ENCODE data around the gene IRAK2.

Gene IRAK2

DNA sequence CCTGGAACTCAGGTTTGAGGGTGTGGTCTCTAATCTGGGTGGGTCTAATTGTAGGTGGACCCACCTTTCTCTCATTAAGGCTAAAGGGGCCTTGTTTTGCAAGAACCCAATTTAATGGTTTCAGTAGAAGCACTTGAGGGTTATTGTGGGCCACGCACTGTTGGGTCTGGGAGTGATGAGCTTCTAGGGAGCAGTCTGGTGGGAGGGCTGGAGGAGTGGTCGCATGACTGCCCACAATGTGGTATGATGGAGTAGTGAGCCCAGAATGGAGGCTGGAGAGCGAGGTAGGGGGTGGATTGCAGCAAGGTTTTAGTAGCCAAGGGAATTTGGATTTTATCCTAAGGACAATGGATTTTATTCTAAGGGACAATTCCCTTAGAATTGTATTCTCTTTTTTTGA is 86.3 kb downstream of the IRAK2 start:
- no peak for ATAC-seq
- TF ChIP-seq ARNTL (CRISPR knock-in tag; IDR thresholded peaks at IDR 0.05; ENCODE audit: borderline replicate concordance, low read depth) (no peak), ISL1 (CRISPR knock-in tag; IDR thresholded peaks at IDR 0.05) (no peak), GLIS3 (CRISPR knock-in tag; IDR thresholded peaks at IDR 0.05) (no peak), SNAI2 (CRISPR knock-in tag; IDR thresholded peaks at IDR 0.05) (no peak), ZFP30 (CRISPR knock-in tag; IDR thresholded peaks at IDR 0.05) (no peak), CSDC2 (CRISPR knock-in tag; IDR thresholded peaks at IDR 0.05) (no peak), ZFP3 (CRISPR knock-in tag; IDR thresholded peaks at IDR 0.05) (no peak), TCF4 (CRISPR knock-in tag; IDR thresholded peaks at IDR 0.05; ENCODE audit: borderline replicate concordance) (no peak), ZNF8 (CRISPR knock-in tag; IDR thresholded peaks at IDR 0.05) (no peak), ESRRG (CRISPR knock-in tag; IDR thresholded peaks at IDR 0.05) (no peak), OSR1 (CRISPR knock-in tag; IDR thresholded peaks at IDR 0.05) (no peak), ZC3H10 (CRISPR knock-in tag; IDR thresholded peaks at IDR 0.05) (no peak), ZNF70 (CRISPR knock-in tag; IDR thresholded peaks at IDR 0.05) (no peak), ZNF565 (CRISPR knock-in tag; conservative IDR thresholded peaks at IDR 0.05; ENCODE audit: low read depth) (no peak), TOX (CRISPR knock-in tag; IDR thresholded peaks at IDR 0.05; ENCODE audit: borderline replicate concordance) (no peak), RARB (CRISPR knock-in tag; IDR thresholded peaks at IDR 0.05) (no peak)
- TF ChIP-seq, protein P1, sequence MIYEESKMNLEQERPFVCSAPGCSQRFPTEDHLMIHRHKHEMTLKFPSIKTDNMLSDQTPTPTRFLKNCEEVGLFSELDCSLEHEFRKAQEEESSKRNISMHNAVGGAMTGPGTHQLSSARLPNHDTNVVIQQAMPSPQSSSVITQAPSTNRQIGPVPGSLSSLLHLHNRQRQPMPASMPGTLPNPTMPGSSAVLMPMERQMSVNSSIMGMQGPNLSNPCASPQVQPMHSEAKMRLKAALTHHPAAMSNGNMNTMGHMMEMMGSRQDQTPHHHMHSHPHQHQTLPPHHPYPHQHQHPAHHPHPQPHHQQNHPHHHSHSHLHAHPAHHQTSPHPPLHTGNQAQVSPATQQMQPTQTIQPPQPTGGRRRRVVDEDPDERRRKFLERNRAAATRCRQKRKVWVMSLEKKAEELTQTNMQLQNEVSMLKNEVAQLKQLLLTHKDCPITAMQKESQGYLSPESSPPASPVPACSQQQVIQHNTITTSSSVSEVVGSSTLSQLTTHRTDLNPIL (CRISPR knock-in tag; IDR thresholded peaks at IDR 0.05; ENCODE audit: low read depth): no peak
- TF ChIP-seq, protein P2, sequence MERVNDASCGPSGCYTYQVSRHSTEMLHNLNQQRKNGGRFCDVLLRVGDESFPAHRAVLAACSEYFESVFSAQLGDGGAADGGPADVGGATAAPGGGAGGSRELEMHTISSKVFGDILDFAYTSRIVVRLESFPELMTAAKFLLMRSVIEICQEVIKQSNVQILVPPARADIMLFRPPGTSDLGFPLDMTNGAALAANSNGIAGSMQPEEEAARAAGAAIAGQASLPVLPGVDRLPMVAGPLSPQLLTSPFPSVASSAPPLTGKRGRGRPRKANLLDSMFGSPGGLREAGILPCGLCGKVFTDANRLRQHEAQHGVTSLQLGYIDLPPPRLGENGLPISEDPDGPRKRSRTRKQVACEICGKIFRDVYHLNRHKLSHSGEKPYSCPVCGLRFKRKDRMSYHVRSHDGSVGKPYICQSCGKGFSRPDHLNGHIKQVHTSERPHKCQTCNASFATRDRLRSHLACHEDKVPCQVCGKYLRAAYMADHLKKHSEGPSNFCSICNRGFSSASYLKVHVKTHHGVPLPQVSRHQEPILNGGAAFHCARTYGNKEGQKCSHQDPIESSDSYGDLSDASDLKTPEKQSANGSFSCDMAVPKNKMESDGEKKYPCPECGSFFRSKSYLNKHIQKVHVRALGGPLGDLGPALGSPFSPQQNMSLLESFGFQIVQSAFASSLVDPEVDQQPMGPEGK (CRISPR knock-in tag; IDR thresholded peaks at IDR 0.05; ENCODE audit: borderline replicate concordance): no peak
- TF ChIP-seq, protein P3, sequence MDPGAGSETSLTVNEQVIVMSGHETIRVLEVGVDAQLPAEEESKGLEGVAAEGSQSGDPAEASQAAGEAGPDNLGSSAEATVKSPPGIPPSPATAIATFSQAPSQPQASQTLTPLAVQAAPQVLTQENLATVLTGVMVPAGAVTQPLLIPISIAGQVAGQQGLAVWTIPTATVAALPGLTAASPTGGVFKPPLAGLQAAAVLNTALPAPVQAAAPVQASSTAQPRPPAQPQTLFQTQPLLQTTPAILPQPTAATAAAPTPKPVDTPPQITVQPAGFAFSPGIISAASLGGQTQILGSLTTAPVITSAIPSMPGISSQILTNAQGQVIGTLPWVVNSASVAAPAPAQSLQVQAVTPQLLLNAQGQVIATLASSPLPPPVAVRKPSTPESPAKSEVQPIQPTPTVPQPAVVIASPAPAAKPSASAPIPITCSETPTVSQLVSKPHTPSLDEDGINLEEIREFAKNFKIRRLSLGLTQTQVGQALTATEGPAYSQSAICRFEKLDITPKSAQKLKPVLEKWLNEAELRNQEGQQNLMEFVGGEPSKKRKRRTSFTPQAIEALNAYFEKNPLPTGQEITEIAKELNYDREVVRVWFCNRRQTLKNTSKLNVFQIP (CRISPR knock-in tag; IDR thresholded peaks at IDR 0.05; ENCODE audit: borderline replicate concordance, low read depth): no peak
- TF ChIP-seq, protein P4, sequence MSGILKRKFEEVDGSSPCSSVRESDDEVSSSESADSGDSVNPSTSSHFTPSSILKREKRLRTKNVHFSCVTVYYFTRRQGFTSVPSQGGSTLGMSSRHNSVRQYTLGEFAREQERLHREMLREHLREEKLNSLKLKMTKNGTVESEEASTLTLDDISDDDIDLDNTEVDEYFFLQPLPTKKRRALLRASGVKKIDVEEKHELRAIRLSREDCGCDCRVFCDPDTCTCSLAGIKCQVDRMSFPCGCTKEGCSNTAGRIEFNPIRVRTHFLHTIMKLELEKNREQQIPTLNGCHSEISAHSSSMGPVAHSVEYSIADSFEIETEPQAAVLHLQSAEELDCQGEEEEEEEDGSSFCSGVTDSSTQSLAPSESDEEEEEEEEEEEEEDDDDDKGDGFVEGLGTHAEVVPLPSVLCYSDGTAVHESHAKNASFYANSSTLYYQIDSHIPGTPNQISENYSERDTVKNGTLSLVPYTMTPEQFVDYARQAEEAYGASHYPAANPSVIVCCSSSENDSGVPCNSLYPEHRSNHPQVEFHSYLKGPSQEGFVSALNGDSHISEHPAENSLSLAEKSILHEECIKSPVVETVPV (CRISPR knock-in tag; IDR thresholded peaks at IDR 0.05): no peak

DNA sequence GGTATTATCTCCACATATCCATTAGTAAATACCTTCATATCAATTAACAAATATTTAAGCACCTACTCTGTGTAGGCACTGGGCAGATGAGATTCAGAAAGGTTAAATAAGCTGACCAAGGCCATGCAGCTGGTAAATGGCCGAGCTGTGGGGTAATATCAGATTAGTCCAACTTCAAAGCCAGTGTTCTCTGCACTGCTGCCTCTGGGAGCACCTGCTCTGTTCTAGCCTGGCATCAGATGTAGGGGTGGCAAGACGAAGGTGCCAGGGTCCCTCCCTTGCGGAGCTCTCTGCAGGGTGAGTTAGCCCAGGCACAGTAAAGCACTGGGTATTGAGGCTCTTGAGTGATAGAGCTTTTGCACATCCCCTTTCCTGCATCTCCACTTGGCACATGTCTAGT is 89.0 kb downstream of the IRAK2 start:
- no peak for ATAC-seq
- TF ChIP-seq, protein P1 (CRISPR knock-in tag; IDR thresholded peaks at IDR 0.05; ENCODE audit: low read depth): no peak
- TF ChIP-seq ARNTL (CRISPR knock-in tag; IDR thresholded peaks at IDR 0.05; ENCODE audit: borderline replicate concordance, low read depth): no peak
- TF ChIP-seq RARB (CRISPR knock-in tag; IDR thresholded peaks at IDR 0.05): no peak
- TF ChIP-seq OSR1 (CRISPR knock-in tag; IDR thresholded peaks at IDR 0.05): no peak
- TF ChIP-seq ZNF70 (CRISPR knock-in tag; IDR thresholded peaks at IDR 0.05): no peak
- TF ChIP-seq GLIS3 (CRISPR knock-in tag; IDR thresholded peaks at IDR 0.05): no peak
- TF ChIP-seq TCF4 (CRISPR knock-in tag; IDR thresholded peaks at IDR 0.05; ENCODE audit: borderline replicate concordance): no peak
- TF ChIP-seq ESRRG (CRISPR knock-in tag; IDR thresholded peaks at IDR 0.05): no peak
- TF ChIP-seq ZNF8 (CRISPR knock-in tag; IDR thresholded peaks at IDR 0.05): no peak
- TF ChIP-seq, protein P4 (CRISPR knock-in tag; IDR thresholded peaks at IDR 0.05): no peak
- no peak for TF ChIP-seq ISL1 (CRISPR knock-in tag; IDR thresholded peaks at IDR 0.05)
- TF ChIP-seq, protein P5, sequence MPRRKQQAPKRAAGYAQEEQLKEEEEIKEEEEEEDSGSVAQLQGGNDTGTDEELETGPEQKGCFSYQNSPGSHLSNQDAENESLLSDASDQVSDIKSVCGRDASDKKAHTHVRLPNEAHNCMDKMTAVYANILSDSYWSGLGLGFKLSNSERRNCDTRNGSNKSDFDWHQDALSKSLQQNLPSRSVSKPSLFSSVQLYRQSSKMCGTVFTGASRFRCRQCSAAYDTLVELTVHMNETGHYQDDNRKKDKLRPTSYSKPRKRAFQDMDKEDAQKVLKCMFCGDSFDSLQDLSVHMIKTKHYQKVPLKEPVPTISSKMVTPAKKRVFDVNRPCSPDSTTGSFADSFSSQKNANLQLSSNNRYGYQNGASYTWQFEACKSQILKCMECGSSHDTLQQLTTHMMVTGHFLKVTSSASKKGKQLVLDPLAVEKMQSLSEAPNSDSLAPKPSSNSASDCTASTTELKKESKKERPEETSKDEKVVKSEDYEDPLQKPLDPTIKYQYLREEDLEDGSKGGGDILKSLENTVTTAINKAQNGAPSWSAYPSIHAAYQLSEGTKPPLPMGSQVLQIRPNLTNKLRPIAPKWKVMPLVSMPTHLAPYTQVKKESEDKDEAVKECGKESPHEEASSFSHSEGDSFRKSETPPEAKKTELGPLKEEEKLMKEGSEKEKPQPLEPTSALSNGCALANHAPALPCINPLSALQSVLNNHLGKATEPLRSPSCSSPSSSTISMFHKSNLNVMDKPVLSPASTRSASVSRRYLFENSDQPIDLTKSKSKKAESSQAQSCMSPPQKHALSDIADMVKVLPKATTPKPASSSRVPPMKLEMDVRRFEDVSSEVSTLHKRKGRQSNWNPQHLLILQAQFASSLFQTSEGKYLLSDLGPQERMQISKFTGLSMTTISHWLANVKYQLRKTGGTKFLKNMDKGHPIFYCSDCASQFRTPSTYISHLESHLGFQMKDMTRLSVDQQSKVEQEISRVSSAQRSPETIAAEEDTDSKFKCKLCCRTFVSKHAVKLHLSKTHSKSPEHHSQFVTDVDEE (CRISPR knock-in tag; IDR thresholded peaks at IDR 0.05): no peak
- TF ChIP-seq PPARA (CRISPR knock-in tag; IDR thresholded peaks at IDR 0.05; ENCODE audit: borderline replicate concordance): no peak
- TF ChIP-seq TOX (CRISPR knock-in tag; IDR thresholded peaks at IDR 0.05; ENCODE audit: borderline replicate concordance): no peak
- no peak for TF ChIP-seq ZNF565 (CRISPR knock-in tag; conservative IDR thresholded peaks at IDR 0.05; ENCODE audit: low read depth)
- TF ChIP-seq, protein P3 (CRISPR knock-in tag; IDR thresholded peaks at IDR 0.05; ENCODE audit: borderline replicate concordance, low read depth): no peak
- no peak for TF ChIP-seq BACH2 (CRISPR knock-in tag; IDR thresholded peaks at IDR 0.05; ENCODE audit: borderline replicate concordance)

Data from SK-N-SH treated with all-trans-retinoic acid at 6 μM for 48 hours (cell line).